OCI-LY3 (cell line): Measurements from ENCODE around the gene UBE2S.

Source experiments
- H2AFZ ChIP-seq: fragments of 200-600, 300-600 bp; shearing (Covaris generic); 2 replicates; pipeline ENCODE4 v1.6.0; 2014; ENCODE audit warnings: antibody characterized with exemption, low read depth, low read length
- H3K27ac ChIP-seq: fragments of 200-600, 300-600 bp; sonication (generic); 2 replicates; pipeline ENCODE4 v1.5.1; 2014; ENCODE audit warnings: mild to moderate bottlenecking, low read length, moderate library complexity, mixed read lengths
- H3K27me3 ChIP-seq: fragments of 200-600, 300-600 bp; sonication (generic); 2 replicates; pipeline ENCODE4 v1.6.1; 2014; ENCODE audit warnings: low read depth, low read length, mixed read lengths
- H3K36me3 ChIP-seq: fragments of 200-600, 300-600 bp; sonication (generic); replicated peaks from 2 replicates; pipeline ENCODE3; 2014; ENCODE audit warnings: low read depth, low read length, mixed read lengths
- H3K4me1 ChIP-seq: fragments of 300-600, 200-600 bp; sonication (generic); 2 replicates; pipeline ENCODE4 v1.6.1; 2014; ENCODE audit warnings: low read length, mixed read lengths
- H3K4me2 ChIP-seq: fragments of 200-600, 300-600 bp; sonication (generic); 2 replicates; pipeline ENCODE4 v1.6.1; 2014; ENCODE audit warnings: low read length, mixed read lengths
- H3K4me3 ChIP-seq: fragments of 300-600, 200-600 bp; sonication (generic); 2 replicates; pipeline ENCODE4 v1.5.1; 2014; ENCODE audit warnings: antibody characterized with exemption, mild to moderate bottlenecking, low read length, moderate library complexity
- H3K79me2 ChIP-seq: fragments of 300-600, 200-600 bp; shearing (Covaris generic); 2 replicates; pipeline ENCODE4 v1.6.1; 2014; ENCODE audit warnings: mild to moderate bottlenecking, low read length, mixed read lengths
- H3K9ac ChIP-seq: fragments of 300-600, 200-600 bp; shearing (Covaris generic); 2 replicates; pipeline ENCODE4 v1.6.0; 2014; ENCODE audit warnings: mild to moderate bottlenecking, low read length, moderate library complexity
- H3K9me3 ChIP-seq: fragments of 200-600, 300-600 bp; shearing (Covaris generic); 2 replicates; pipeline ENCODE4 v1.6.1; 2014; ENCODE audit warnings: low read length, mixed read lengths; ENCODE audit not compliant: insufficient read depth
- H4K20me1 ChIP-seq: fragments of 200-600, 300-600 bp; sonication (generic); 2 replicates; pipeline ENCODE4 v1.6.1; 2016; ENCODE audit warnings: low read length, mixed read lengths; ENCODE audit not compliant: insufficient read depth
- CTCF ChIP-seq: fragments of 200-600, 300-600 bp; sonication (generic); IDR thresholded peaks from 2 replicates; pipeline ENCODE4 v1.5.1; 2014; ENCODE audit warnings: antibody characterized with exemption, low read length, low read depth
- EZH2phosphoT487 ChIP-seq: fragments of 200-600 bp; shearing (Covaris generic); IDR thresholded peaks from 2 replicates; pipeline ENCODE4 v1.6.1; 2018; ENCODE audit warnings: antibody characterized with exemption, mixed run types, low read depth

The UBE2S gene

GRCh38 chr19:55352040-55352439 is 55.5 kb downstream of the UBE2S start:
- no peaks in the 10 kb centered on the region for H3K9me3 ChIP-seq
- H3K4me1 ChIP-seq: no peaks in the 10 kb centered on the region
- no peak overlapping the region for H2AFZ ChIP-seq
- TF ChIP-seq CTCF (no peak), EZH2phosphoT487 (no peak)
- 0 out of 2 replicates have a peak, but pooled peaks cover 2% of the 10 kb centered on the region for H4K20me1 ChIP-seq
- H3K79me2 ChIP-seq: no peaks in the 10 kb centered on the region
- H3K27me3 ChIP-seq: peaks cover 2% of the 10 kb centered on the region; the same call in 1 of the 2 replicates
- no peak overlapping the region for H3K4me3 ChIP-seq
- H3K27ac ChIP-seq: no peak overlapping the region
- no peak overlapping the region for H3K4me2 ChIP-seq
- no peaks in the 10 kb centered on the region for H3K36me3 ChIP-seq
- no peak overlapping the region for H3K9ac ChIP-seq

GRCh38 chr19:55350620-55351315 is 56.8 kb downstream of the UBE2S start:
- TF ChIP-seq CTCF: no peak
- no peak for TF ChIP-seq EZH2phosphoT487
- H3K36me3 ChIP-seq: no peaks in the 10 kb centered on the region

More at GRCh38 chr19:55350620-55351315, 56.8 kb downstream of the UBE2S start:
- no peaks in the 10 kb centered on the region for H3K79me2 ChIP-seq
- no peak overlapping the region for H3K4me3 ChIP-seq
- H3K9ac ChIP-seq: no peak overlapping the region
- no peaks in the 10 kb centered on the region; the same call in 1 of the 2 replicates for H3K27me3 ChIP-seq
- H3K9me3 ChIP-seq: no peaks in the 10 kb centered on the region
- no peak overlapping the region for H2AFZ ChIP-seq
- 0 out of 2 replicates have a peak, but pooled peaks cover 2% of the 10 kb centered on the region for H4K20me1 ChIP-seq
- no peak overlapping the region for H3K4me2 ChIP-seq
- no peak overlapping the region for H3K27ac ChIP-seq
- H3K4me1 ChIP-seq: no peaks in the 10 kb centered on the region
